MCF 10A (cell line): Measurements from ENCODE around the gene CHST3. TPM values are rescaled to one million over a fixed set of nuclear protein-coding genes. Genes with fewer than 3 reads are reported as not detected.

Experiments
- BruUV-seq: library from RNA; stranded (reverse); fragments of 400-500 nt; replicated peaks from 2 replicates; lab custom pipeline; 2021; lab: Mats Ljungman, UMichigan
- CTCF ChIA-PET: fragments of 300-600 bp; sonication (Branson Sonifier 250); formaldehyde crosslinking; extraction: SDS; loops from one replicate; lab custom pipeline; 2021; ENCODE audit warnings: antibody characterized with exemption, inconsistent platforms; lab: Yijun Ruan, JAX
- POLR2A ChIA-PET: fragments of 300-600, 350-650 bp; sonication (Branson Sonifier 250); formaldehyde crosslinking; extraction: SDS; loops from one replicate; lab custom pipeline; 2020; ENCODE audit warnings: antibody characterized with exemption, inconsistent platforms; lab: Yijun Ruan, JAX
- DNase-seq: peaks from one replicate; pipeline ENCODE4 v3.0.0-alpha.2; 2018; ENCODE audit not compliant: unreplicated experiment
- H3K27ac Mint-ChIP-seq: one replicate; pipeline ENCODE4 v1.8.0; 2022; ENCODE audit warnings: mild to moderate bottlenecking, low read depth, mixed read lengths; ENCODE audit not compliant: unreplicated experiment
- H3K27me3 Mint-ChIP-seq: one replicate; pipeline ENCODE4 v1.8.0; 2022; ENCODE audit warnings: mixed read lengths; ENCODE audit not compliant: insufficient read depth, unreplicated experiment
- H3K36me3 Mint-ChIP-seq: one replicate; pipeline ENCODE4 v1.8.0; 2022; ENCODE audit warnings: mild to moderate bottlenecking, moderate library complexity, mixed read lengths; ENCODE audit not compliant: insufficient read depth, unreplicated experiment
- H3K4me1 Mint-ChIP-seq: one replicate; pipeline ENCODE4 v1.8.0; 2022; ENCODE audit warnings: mixed read lengths; ENCODE audit not compliant: insufficient read depth, unreplicated experiment
- H3K4me3 Mint-ChIP-seq: one replicate; pipeline ENCODE4 v1.8.0; 2022; ENCODE audit warnings: mild to moderate bottlenecking, moderate library complexity, mixed read lengths; ENCODE audit not compliant: unreplicated experiment
- H3K9me3 Mint-ChIP-seq: one replicate; pipeline ENCODE4 v1.8.0; 2022; ENCODE audit warnings: mixed read lengths; ENCODE audit not compliant: unreplicated experiment
- CTCF ChIP-seq: fragments of 200-600 bp; IDR thresholded peaks from one replicate; pipeline ENCODE4 v1.8.0; 2022; ENCODE audit warnings: antibody characterized with exemption, mild to moderate bottlenecking; ENCODE audit not compliant: unreplicated experiment
- intact Hi-C: fragments of 100-400 bp; cut with micrococcal nuclease; formaldehyde crosslinking; loops from 2 replicates; pipeline ENCODE4 v1.14.1; 2022
- total RNA-seq: library from RNA; stranded (reverse); gene quantifications from 2 replicates; pipeline ENCODE4 v1.2.3, GENCODE V29; 2022

Gene CHST3
- total RNA-seq, 1 experiment from 2014 or later: 28.7 TPM

- Mint-ChIP-seq H3K27ac (peak overlapping the region; percentile 46), H3K36me3 (peaks cover 59% of the 10 kb centered on the region), H3K27me3 (no peaks in the 10 kb centered on the region), H3K4me3 (no peak overlapping the region), H3K4me1 (peaks cover 49% of the 10 kb centered on the region), H3K9me3 (no peaks in the 10 kb centered on the region)
- DNase-seq: no peak
- intact Hi-C loops: no loop called here
- TF ChIP-seq CTCF: no peak
- ChIA-PET CTCF (interaction anchor here (0.8 kb wide), 1 partner anchor 26 kb away, joined by 3 read pairs; no protein-coding TSS in a partner anchor), POLR2A (interaction anchor here (0.7 to 1.2 kb wide), 2 partner anchors 12 to 39 kb away, joined by 4 read pairs; no protein-coding TSS in a partner anchor)
- BruUV-seq: no TSS peak
Measured at GRCh38 chr10:71982269-71983178, 18.3 kb downstream of the CHST3 start.

- Mint-ChIP-seq H3K27me3 (no peaks in the 10 kb centered on the region), H3K27ac (no peak overlapping the region), H3K4me3 (no peak overlapping the region), H3K4me1 (peaks cover 45% of the 10 kb centered on the region), H3K36me3 (peaks cover 67% of the 10 kb centered on the region), H3K9me3 (peaks cover 7% of the 10 kb centered on the region)
- no peak for TF ChIP-seq CTCF
- ChIA-PET POLR2A (interaction anchor here (0.9 to 3.4 kb wide), 2 partner anchors 9 to 13 kb away, joined by 3 to 21 read pairs; no protein-coding TSS in a partner anchor), CTCF (interaction anchor here (0.7 to 2.1 kb wide), 3 partner anchors 64 to 1545 kb away, joined by 3 to 7 read pairs (median 3); no protein-coding TSS in a partner anchor)
- intact Hi-C loops: no loop called here
- BruUV-seq: no TSS peak
- no peak for DNase-seq
Measured at GRCh38 chr10:71984126-71984808, 20.1 kb downstream of the CHST3 start.

- CTCF ChIA-PET: interaction anchor here (0.7 to 2.1 kb wide), 2 partner anchors 64 to 1544 kb away, joined by 3 to 7 read pairs; no protein-coding TSS in a partner anchor
- Mint-ChIP-seq H3K27ac (peak overlapping the region; percentile 65), H3K9me3 (peaks cover 7% of the 10 kb centered on the region), H3K27me3 (no peaks in the 10 kb centered on the region), H3K4me3 (no peak overlapping the region), H3K4me1 (peaks cover 44% of the 10 kb centered on the region), H3K36me3 (peaks cover 73% of the 10 kb centered on the region)
- intact Hi-C loops: no loop called here
- TF ChIP-seq CTCF: no peak
- no peak for DNase-seq
- POLR2A ChIA-PET: interaction anchor here (0.6 to 3.4 kb wide), 3 partner anchors 10 to 38 kb away, joined by 3 to 21 read pairs (median 7); no protein-coding TSS in a partner anchor
- BruUV-seq: no TSS peak
Measured at GRCh38 chr10:71984809-71985388, 20.7 kb downstream of the CHST3 start.
